ENCODE data around the gene SIGLEC11.
"Not testable (repeated sequence)": the region's sequence is repeated elsewhere in the genome, so short reads cannot be mapped to it uniquely, and the experiment has no call there.

SIGLEC11 gene

GRCh38 chr19:49960980-49961379 is at the start of gene SIGLEC11:
TSS of gene SIGLEC11 (minus strand) at chr19:49961172. CDS start at chr19:49961081, 91 bp downstream.
- CTCF ChIA-PET; DNase-seq (ENCODE audit: extremely low spot score); POLR2A ChIA-PET: not testable (repeated sequence)

- DNase-seq (ENCODE audit: extremely low spot score), result no peak
Observed at GRCh38 chr19:50008532-50008931, 47.6 kb upstream of the SIGLEC11 start.

GRCh38 chr19:50007947-50008346 is 47.0 kb upstream of the SIGLEC11 start:
- CTCF ChIA-PET, result no interaction called here
- no peak for DNase-seq (ENCODE audit: extremely low spot score)
- POLR2A ChIA-PET, result no interaction called here
- TF ChIP-seq CTCF (IDR thresholded peaks at IDR 0.05; ENCODE audit: control extremely low read depth, extremely low read depth, low read depth, missing control alignments), result no peak

More at GRCh38 chr19:50008532-50008931, 47.6 kb upstream of the SIGLEC11 start:
- CTCF ChIA-PET, result no interaction called here
- TF ChIP-seq CTCF (IDR thresholded peaks at IDR 0.05; ENCODE audit: control extremely low read depth, extremely low read depth, low read depth, missing control alignments), result peak; percentile 37
- POLR2A ChIA-PET, result no interaction called here

DNA sequence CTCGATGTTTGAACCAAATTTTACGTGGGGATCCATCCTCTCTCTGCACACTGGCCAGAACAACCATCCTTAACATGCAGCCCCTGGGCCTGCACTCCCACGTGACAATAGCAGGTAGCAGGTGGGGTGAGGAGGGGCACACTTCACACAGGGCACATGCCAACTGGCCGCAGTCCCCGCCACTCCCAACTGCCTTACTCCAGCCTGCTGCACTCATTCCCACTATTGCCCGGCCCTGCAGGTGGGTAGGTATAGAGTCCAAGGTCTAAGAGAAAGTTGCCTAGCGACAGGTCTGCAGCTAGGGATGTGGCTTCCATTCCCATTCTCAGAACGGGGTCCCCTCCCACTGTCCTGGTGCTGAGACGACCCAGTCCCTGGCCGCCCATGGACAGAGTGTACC is 46.2 kb upstream of the SIGLEC11 start:
- CTCF ChIA-PET, result no interaction called here
- POLR2A ChIA-PET, result no interaction called here
- TF ChIP-seq CTCF (IDR thresholded peaks at IDR 0.05; ENCODE audit: control extremely low read depth, extremely low read depth, low read depth, missing control alignments), result no peak
- no peak for DNase-seq (ENCODE audit: extremely low spot score)

- ChIA-PET POLR2A (no interaction called here), CTCF (interaction anchor here (0.8 to 2.3 kb wide), 2 partner anchors 131 to 435 kb away, joined by 3 to 6 read pairs; no protein-coding TSS in a partner anchor)
- no peak for TF ChIP-seq CTCF (IDR thresholded peaks at IDR 0.05; ENCODE audit: control extremely low read depth, extremely low read depth, low read depth, missing control alignments)
- no peak for DNase-seq (ENCODE audit: extremely low spot score)
Observed at GRCh38 chr19:50005428-50005827, 44.5 kb upstream of the SIGLEC11 start.

- no peak for TF ChIP-seq CTCF (IDR thresholded peaks at IDR 0.05; ENCODE audit: control extremely low read depth, extremely low read depth, low read depth, missing control alignments)
- POLR2A ChIA-PET, result no interaction called here
- CTCF ChIA-PET, result interaction anchor here (1.5 to 2.3 kb wide), 4 partner anchors 18 to 132 kb away, joined by 5 to 7 read pairs (median 6); no protein-coding TSS in a partner anchor
- DNase-seq (ENCODE audit: extremely low spot score), result peak; percentile 74
Observed at GRCh38 chr19:50003810-50004419, 42.9 kb upstream of the SIGLEC11 start.

DNA sequence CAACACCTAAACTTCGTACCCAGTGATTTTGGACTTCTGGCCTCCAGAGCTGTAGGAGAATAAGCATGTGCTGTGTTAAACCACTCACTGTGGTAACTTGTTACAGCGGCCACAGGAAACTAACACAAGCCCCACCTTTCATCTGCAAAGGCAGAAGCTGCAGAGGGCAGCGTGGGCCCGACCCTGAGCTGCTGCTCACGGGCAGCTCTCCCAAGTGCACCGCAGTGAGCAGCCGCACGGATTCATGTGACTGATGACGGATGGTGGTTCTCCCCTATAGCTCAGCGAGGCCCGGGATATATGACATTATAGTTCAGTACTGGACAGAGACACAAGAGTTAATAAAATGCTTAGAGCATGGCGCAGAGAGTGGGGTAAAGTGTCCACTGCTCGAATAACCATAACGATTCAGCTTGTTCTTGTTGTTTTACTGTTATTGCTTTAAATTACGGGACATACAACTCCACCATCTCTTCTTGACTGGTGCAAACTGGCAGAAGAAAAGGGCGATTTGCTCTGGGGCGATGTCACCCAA is 42.3 kb upstream of the SIGLEC11 start:
- no peak for TF ChIP-seq CTCF (IDR thresholded peaks at IDR 0.05; ENCODE audit: control extremely low read depth, extremely low read depth, low read depth, missing control alignments)
- CTCF ChIA-PET, result interaction anchor here (1.2 to 2.3 kb wide), 5 partner anchors 10 to 133 kb away, joined by 3 to 7 read pairs (median 6); no protein-coding TSS in a partner anchor

More for the DNA sequence above, 42.3 kb upstream of the SIGLEC11 start:
- POLR2A ChIA-PET, result no interaction called here
- DNase-seq (ENCODE audit: extremely low spot score), result no peak
